Osteoblast (primary cell): ENCODE data around the gene AMOTL1. TPM values are rescaled to one million over a fixed set of nuclear protein-coding genes. Genes with fewer than 3 reads are reported as not detected.
A peak's percentile ranks its signal among the peaks of the same experiment; 100 is the strongest.

Source experiments
- DNase-seq: peaks from one replicate; pipeline ENCODE4 v3.0.0; 2011; ENCODE audit warnings: low spot score, mixed read lengths; ENCODE audit not compliant: insufficient read length; ENCODE audit errors: missing footprints
- H2AFZ ChIP-seq: 2 replicates; pipeline ENCODE4 v1.6.0; 2011; ENCODE audit warnings: mild to moderate bottlenecking, low read length
- H3K27ac ChIP-seq: 2 replicates; pipeline ENCODE4 v1.5.1; 2011; ENCODE audit warnings: mild to moderate bottlenecking, low read depth, low read length, moderate library complexity
- H3K27me3 ChIP-seq: 2 replicates; pipeline ENCODE4 v1.6.0; 2012; ENCODE audit warnings: mild to moderate bottlenecking, control low read depth, inconsistent platforms, low read length, moderate library complexity; ENCODE audit not compliant: insufficient read depth
- H3K36me3 ChIP-seq: 2 replicates; pipeline ENCODE4 v1.5.1; 2011; ENCODE audit warnings: mild to moderate bottlenecking, low read length, control low read depth, moderate library complexity; ENCODE audit not compliant: insufficient read depth
- H3K4me1 ChIP-seq: 2 replicates; pipeline ENCODE4 v1.5.1; 2011; ENCODE audit warnings: mild to moderate bottlenecking, low read length, control low read depth, moderate library complexity; ENCODE audit not compliant: insufficient read depth
- H3K4me2 ChIP-seq: 2 replicates; pipeline ENCODE4 v1.6.0; 2011; ENCODE audit warnings: mild to moderate bottlenecking, low read length; ENCODE audit not compliant: insufficient read depth
- H3K4me3 ChIP-seq: fragments of 200-600 bp; sonication (generic); 3 replicates; pipeline ENCODE4 v1.5.1; 2012; ENCODE audit warnings: mild to moderate bottlenecking, low read length, inconsistent platforms; ENCODE audit not compliant: insufficient read depth
- H3K79me2 ChIP-seq: 2 replicates; pipeline ENCODE4 v1.6.0; 2012; ENCODE audit warnings: mild to moderate bottlenecking, low read length, control low read depth, inconsistent platforms; ENCODE audit not compliant: insufficient read depth
- H3K9me3 ChIP-seq: 2 replicates; pipeline ENCODE4 v1.5.1; 2011; ENCODE audit warnings: low read depth, low read length, control low read depth
- H4K20me1 ChIP-seq: 2 replicates; pipeline ENCODE4 v1.6.0; 2012; ENCODE audit warnings: mild to moderate bottlenecking, low read length, control low read depth; ENCODE audit not compliant: insufficient read depth
- CTCF ChIP-seq: IDR thresholded peaks from 2 replicates; pipeline ENCODE4 v1.5.1; 2011; ENCODE audit warnings: mild to moderate bottlenecking, low read depth, low read length, moderate library complexity; ENCODE audit errors: extremely low read depth
- total RNA-seq: library from RNA; depleted of rRNA; stranded (reverse); fragments of >200 nt; gene quantifications from 2 replicates; pipeline ENCODE4 v1.2.3, GENCODE V29; 2012

AMOTL1 gene
- total RNA-seq, 1 donor, result 53.6 TPM

GRCh38 chr11:94877443-94878200 is 109.5 kb downstream of the AMOTL1 start:
- H3K79me2 ChIP-seq, result no peaks in the 10 kb centered on the region
- no peak for DNase-seq
- H3K27me3 ChIP-seq, result no peaks in the 10 kb centered on the region
- H3K4me3 ChIP-seq, result no peak overlapping the region
- H4K20me1 ChIP-seq, result no peaks in the 10 kb centered on the region
- H3K27ac ChIP-seq, result peak overlapping the region; percentile 87
- peaks cover 25% of the 10 kb centered on the region for H3K36me3 ChIP-seq
- peaks cover 25% of the 10 kb centered on the region for H3K4me1 ChIP-seq
- peak overlapping the region; percentile 33 for H3K4me2 ChIP-seq
- no peaks in the 10 kb centered on the region for H3K9me3 ChIP-seq
- H2AFZ ChIP-seq, result no peak overlapping the region
- TF ChIP-seq CTCF, result no peak

GRCh38 chr11:94879006-94879405 is 110.8 kb downstream of the AMOTL1 start:
- Histone ChIP-seq H3K36me3 (peaks cover 29% of the 10 kb centered on the region), H3K4me2 (no peak overlapping the region), H3K27me3 (no peaks in the 10 kb centered on the region), H4K20me1 (no peaks in the 10 kb centered on the region), H3K9me3 (no peaks in the 10 kb centered on the region), H3K79me2 (no peaks in the 10 kb centered on the region), H2AFZ (no peak overlapping the region), H3K4me3 (no peak overlapping the region), H3K27ac (no peak overlapping the region), H3K4me1 (peaks cover 21% of the 10 kb centered on the region)
- no peak for DNase-seq
- no peak for TF ChIP-seq CTCF

GRCh38 chr11:94880216-94880615 is 112.1 kb downstream of the AMOTL1 start:
- no peak for DNase-seq
- no peak overlapping the region for H3K27ac ChIP-seq
- H3K4me3 ChIP-seq, result no peak overlapping the region
- H4K20me1 ChIP-seq, result no peaks in the 10 kb centered on the region
- H2AFZ ChIP-seq, result no peak overlapping the region
- H3K9me3 ChIP-seq, result no peaks in the 10 kb centered on the region
- TF ChIP-seq CTCF, result no peak
- H3K4me1 ChIP-seq, result peaks cover 17% of the 10 kb centered on the region
- H3K27me3 ChIP-seq, result no peaks in the 10 kb centered on the region
- H3K36me3 ChIP-seq, result peaks cover 29% of the 10 kb centered on the region
- H3K4me2 ChIP-seq, result no peak overlapping the region
- H3K79me2 ChIP-seq, result no peaks in the 10 kb centered on the region

- no peak for TF ChIP-seq CTCF
- Histone ChIP-seq H3K4me3 (no peak overlapping the region), H3K9me3 (no peaks in the 10 kb centered on the region), H3K27ac (no peak overlapping the region), H2AFZ (no peak overlapping the region), H3K36me3 (peaks cover 19% of the 10 kb centered on the region), H4K20me1 (no peaks in the 10 kb centered on the region), H3K79me2 (no peaks in the 10 kb centered on the region), H3K27me3 (no peaks in the 10 kb centered on the region), H3K4me1 (no peaks in the 10 kb centered on the region), H3K4me2 (no peak overlapping the region)
- DNase-seq, result no peak
Observed at GRCh38 chr11:94882931-94883330, 114.8 kb downstream of the AMOTL1 start.
